ENCODE measurements around the gene SLC5A6. TPM values are rescaled to one million over a fixed set of nuclear protein-coding genes. Genes with fewer than 3 reads are reported as not detected.

The SLC5A6 gene
- total RNA-seq, 1 experiment from 2014 or later = 49.0 TPM

- ChIA-PET CTCF (no interaction called here), POLR2A (ENCODE audit: unreplicated experiment) (no interaction called here)
- no TSS peak for BruUV-seq (replicated peaks)
Observed at GRCh38 chr2:27237341-27237945, 25.4 kb upstream of the SLC5A6 start.

GRCh38 chr2:27236626-27237025, 24.6 kb upstream of the SLC5A6 start:
- Histone ChIP-seq H3K27me3 (ENCODE audit: insufficient read depth, low read depth) (no peaks in the 10 kb centered on the region), H3K27ac (no peak overlapping the region), H3K79me2 (ENCODE audit: low read depth) (no peaks in the 10 kb centered on the region), H3K4me1 (replicated peaks; ENCODE audit: insufficient read depth) (no peaks in the 10 kb centered on the region), H2AFZ (no peak overlapping the region), H3K9me3 (ENCODE audit: insufficient read depth, low read depth) (no peaks in the 10 kb centered on the region), H3K4me3 (no peak overlapping the region), H4K20me1 (ENCODE audit: insufficient read depth) (no peaks in the 10 kb centered on the region; the same call in 1 of the 2 replicates), H3K4me2 (no peak overlapping the region), H3K9me2 (ENCODE audit: insufficient read depth) (no peaks in the 10 kb centered on the region), H3K36me3 (ENCODE audit: low read depth) (peaks cover 21% of the 10 kb centered on the region), H3F3A (ENCODE audit: insufficient read depth, low read depth) (no peaks in the 10 kb centered on the region)
- no TSS peak for BruUV-seq (replicated peaks)
- TF ChIP-seq EZH2 (IDR thresholded peaks at IDR 0.05; ENCODE audit: low read depth) (no peak), CTCF (conservative IDR thresholded peaks at IDR 0.05) (no peak)
- POLR2A ChIA-PET (ENCODE audit: unreplicated experiment) = no interaction called here
- intact Hi-C loops (cut with micrococcal nuclease; ENCODE audit: unreplicated experiment) = no loop called here
- CTCF ChIA-PET = no interaction called here
- DNase-seq = no peak

More at GRCh38 chr2:27237341-27237945, 25.4 kb upstream of the SLC5A6 start:
- Histone ChIP-seq H3K4me3 (no peak overlapping the region), H3K27me3 (ENCODE audit: insufficient read depth, low read depth) (no peaks in the 10 kb centered on the region), H3K36me3 (ENCODE audit: low read depth) (peaks cover 21% of the 10 kb centered on the region), H3K4me2 (no peak overlapping the region), H3K79me2 (ENCODE audit: low read depth) (no peaks in the 10 kb centered on the region), H4K20me1 (ENCODE audit: insufficient read depth) (no peaks in the 10 kb centered on the region), H3K9me3 (ENCODE audit: insufficient read depth, low read depth) (no peaks in the 10 kb centered on the region), H3F3A (ENCODE audit: insufficient read depth, low read depth) (no peaks in the 10 kb centered on the region), H3K9me2 (ENCODE audit: insufficient read depth) (no peaks in the 10 kb centered on the region), H3K27ac (no peak overlapping the region), H3K4me1 (replicated peaks; ENCODE audit: insufficient read depth) (no peaks in the 10 kb centered on the region), H2AFZ (no peak overlapping the region)
- DNase-seq = no peak
- TF ChIP-seq EZH2 (IDR thresholded peaks at IDR 0.05; ENCODE audit: low read depth) (no peak), CTCF (conservative IDR thresholded peaks at IDR 0.05) (no peak)
- intact Hi-C loops (cut with micrococcal nuclease; ENCODE audit: unreplicated experiment) = no loop called here

GRCh38 chr2:27236136-27236535, 24.1 kb upstream of the SLC5A6 start:
- no peak for DNase-seq
- no peak overlapping the region for H3K4me2 ChIP-seq
- no peak for TF ChIP-seq CTCF (conservative IDR thresholded peaks at IDR 0.05)
- no peak for TF ChIP-seq EZH2 (IDR thresholded peaks at IDR 0.05; ENCODE audit: low read depth)
- intact Hi-C loops (cut with micrococcal nuclease; ENCODE audit: unreplicated experiment) = no loop called here
- H2AFZ ChIP-seq = no peak overlapping the region
- H3K4me1 ChIP-seq (replicated peaks; ENCODE audit: insufficient read depth) = no peaks in the 10 kb centered on the region
- no peaks in the 10 kb centered on the region; the same call in 1 of the 2 replicates for H4K20me1 ChIP-seq (ENCODE audit: insufficient read depth)
- BruUV-seq (replicated peaks) = no TSS peak
- no peaks in the 10 kb centered on the region for H3K9me2 ChIP-seq (ENCODE audit: insufficient read depth)
- no peaks in the 10 kb centered on the region for H3K79me2 ChIP-seq (ENCODE audit: low read depth)
- H3K27me3 ChIP-seq (ENCODE audit: insufficient read depth, low read depth) = no peaks in the 10 kb centered on the region
- no peak overlapping the region for H3K27ac ChIP-seq
- no peak overlapping the region for H3K4me3 ChIP-seq
- peaks cover 21% of the 10 kb centered on the region for H3K36me3 ChIP-seq (ENCODE audit: low read depth)
- ChIA-PET CTCF (no interaction called here), POLR2A (ENCODE audit: unreplicated experiment) (no interaction called here)
- no peaks in the 10 kb centered on the region for H3F3A ChIP-seq (ENCODE audit: insufficient read depth, low read depth)
- no peaks in the 10 kb centered on the region for H3K9me3 ChIP-seq (ENCODE audit: insufficient read depth, low read depth)
